Right lobe of liver (tissue), 4 donors: Measurements from ENCODE around the gene WDR48.
"Not testable (repeated sequence)": the region's sequence is repeated elsewhere in the genome, so short reads cannot be mapped to it uniquely, and the experiment has no call there.

ENCODE experiments used
- CTCF ChIP-seq, 4 donors: fragments of 200-600 bp in 3 of 4; fragments of 450-650 bp in 1 of 4; IDR thresholded peaks; one replicate each; pipeline versions ENCODE4 v1.5.1 to v1.8.0; 2016 to 2022; ENCODE audit warnings: antibody characterized with exemption in 4 of 4, mild to moderate bottlenecking in 2 of 4
- POLR2A ChIP-seq: fragments of 450-650 bp; IDR thresholded peaks from one replicate; pipeline ENCODE4 v1.6.1; 2017; ENCODE audit warnings: antibody characterized with exemption, mild to moderate bottlenecking
- donor health status: DM: no; HTN: no; CAD: no.
- donor health status: DM: no; HTN: no; CAD: no.
- donor health status: DM: no; HTN: yes; CAD: no.

GRCh38 chr3:39061228-39061627, 9.4 kb downstream of the WDR48 start:
- not testable (repeated sequence) for TF ChIP-seq CTCF (IDR thresholded peaks at IDR 0.05); POLR2A
